H1 (cell line): ENCODE results near the gene MAJIN. TPM values are rescaled to one million over a fixed set of nuclear protein-coding genes. Genes with fewer than 3 reads are reported as not detected.

Source experiments
- SIRT6 ChIP-seq: IDR thresholded peaks from one replicate; pipeline ENCODE4 v1.7.1; 2012; ENCODE audit warnings: low read length, inconsistent platforms
- SUZ12 ChIP-seq: fragments of 200-600 bp; sonication (generic); IDR thresholded peaks from 2 replicates; pipeline ENCODE4 v1.6.1; 2012; ENCODE audit warnings: mild to moderate bottlenecking, inconsistent platforms, low read length, moderate library complexity, mixed read lengths
- polyA plus RNA-seq, 7 experiments: library from polyadenylated mRNA; depleted of rRNA in 3 of 7; stranded (reverse) in 5 of 7; unstranded in 2 of 7; fragments of >200 nt in 5 of 7; fragments of 200-250 nt in 2 of 7; gene quantifications; 1 replicate in 5 of 7; 2 replicates in 1 of 7; 4 replicates in 1 of 7; pipeline versions ENCODE4 v1.2.1 to v1.2.3, GENCODE V29; 2011 to 2013; ENCODE audit warnings: missing spikeins in 2 of 7, mixed read lengths in 2 of 7
- total RNA-seq: library from RNA; stranded (reverse); fragmentation: NEBNext Ultra II Directional; extraction: Animal tissue kit (Norgen Biotek cat#: 25700); gene quantifications from 2 replicates; pipeline ENCODE4 v1.2.1, GENCODE V29; 2021
- TF ChIP-seq, protein P1 (sequence below): fragments of 300-600 bp; sonication (generic); IDR thresholded peaks from 2 replicates; pipeline ENCODE4 v1.7.1; 2012; ENCODE audit warnings: low read length, moderate library complexity, mild to moderate bottlenecking, inconsistent platforms; ENCODE audit not compliant: insufficient replicate concordance
- TF ChIP-seq, protein P2 (sequence below): IDR thresholded peaks from 2 replicates; pipeline ENCODE4 v1.6.1; 2012; ENCODE audit warnings: inconsistent platforms

MAJIN gene
- total and polyA plus RNA-seq, 2 of the 8 experiments (the other 6 are each of a cell fraction or from before 2014, with no cell fraction given), result not detected

DNA sequence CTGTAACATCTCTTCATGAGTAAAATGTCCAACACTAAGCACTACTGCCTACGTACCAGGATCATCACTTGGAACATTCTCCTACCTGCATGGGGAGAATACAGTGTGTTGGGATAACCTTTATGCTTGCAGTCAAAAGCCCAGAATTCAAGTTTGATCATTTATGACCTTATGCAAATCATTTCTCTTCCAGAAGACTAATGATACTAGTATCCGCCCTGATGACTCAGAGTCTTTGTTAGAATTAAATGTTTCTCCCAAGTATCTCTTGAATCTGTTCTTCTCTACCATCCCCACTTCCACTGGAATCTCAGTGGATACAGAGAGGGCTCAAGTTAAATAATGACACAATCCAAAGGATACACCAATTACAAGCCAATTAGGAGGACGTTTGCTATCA, 12.4 kb downstream of the MAJIN start (continued):
- TF ChIP-seq, protein P1, sequence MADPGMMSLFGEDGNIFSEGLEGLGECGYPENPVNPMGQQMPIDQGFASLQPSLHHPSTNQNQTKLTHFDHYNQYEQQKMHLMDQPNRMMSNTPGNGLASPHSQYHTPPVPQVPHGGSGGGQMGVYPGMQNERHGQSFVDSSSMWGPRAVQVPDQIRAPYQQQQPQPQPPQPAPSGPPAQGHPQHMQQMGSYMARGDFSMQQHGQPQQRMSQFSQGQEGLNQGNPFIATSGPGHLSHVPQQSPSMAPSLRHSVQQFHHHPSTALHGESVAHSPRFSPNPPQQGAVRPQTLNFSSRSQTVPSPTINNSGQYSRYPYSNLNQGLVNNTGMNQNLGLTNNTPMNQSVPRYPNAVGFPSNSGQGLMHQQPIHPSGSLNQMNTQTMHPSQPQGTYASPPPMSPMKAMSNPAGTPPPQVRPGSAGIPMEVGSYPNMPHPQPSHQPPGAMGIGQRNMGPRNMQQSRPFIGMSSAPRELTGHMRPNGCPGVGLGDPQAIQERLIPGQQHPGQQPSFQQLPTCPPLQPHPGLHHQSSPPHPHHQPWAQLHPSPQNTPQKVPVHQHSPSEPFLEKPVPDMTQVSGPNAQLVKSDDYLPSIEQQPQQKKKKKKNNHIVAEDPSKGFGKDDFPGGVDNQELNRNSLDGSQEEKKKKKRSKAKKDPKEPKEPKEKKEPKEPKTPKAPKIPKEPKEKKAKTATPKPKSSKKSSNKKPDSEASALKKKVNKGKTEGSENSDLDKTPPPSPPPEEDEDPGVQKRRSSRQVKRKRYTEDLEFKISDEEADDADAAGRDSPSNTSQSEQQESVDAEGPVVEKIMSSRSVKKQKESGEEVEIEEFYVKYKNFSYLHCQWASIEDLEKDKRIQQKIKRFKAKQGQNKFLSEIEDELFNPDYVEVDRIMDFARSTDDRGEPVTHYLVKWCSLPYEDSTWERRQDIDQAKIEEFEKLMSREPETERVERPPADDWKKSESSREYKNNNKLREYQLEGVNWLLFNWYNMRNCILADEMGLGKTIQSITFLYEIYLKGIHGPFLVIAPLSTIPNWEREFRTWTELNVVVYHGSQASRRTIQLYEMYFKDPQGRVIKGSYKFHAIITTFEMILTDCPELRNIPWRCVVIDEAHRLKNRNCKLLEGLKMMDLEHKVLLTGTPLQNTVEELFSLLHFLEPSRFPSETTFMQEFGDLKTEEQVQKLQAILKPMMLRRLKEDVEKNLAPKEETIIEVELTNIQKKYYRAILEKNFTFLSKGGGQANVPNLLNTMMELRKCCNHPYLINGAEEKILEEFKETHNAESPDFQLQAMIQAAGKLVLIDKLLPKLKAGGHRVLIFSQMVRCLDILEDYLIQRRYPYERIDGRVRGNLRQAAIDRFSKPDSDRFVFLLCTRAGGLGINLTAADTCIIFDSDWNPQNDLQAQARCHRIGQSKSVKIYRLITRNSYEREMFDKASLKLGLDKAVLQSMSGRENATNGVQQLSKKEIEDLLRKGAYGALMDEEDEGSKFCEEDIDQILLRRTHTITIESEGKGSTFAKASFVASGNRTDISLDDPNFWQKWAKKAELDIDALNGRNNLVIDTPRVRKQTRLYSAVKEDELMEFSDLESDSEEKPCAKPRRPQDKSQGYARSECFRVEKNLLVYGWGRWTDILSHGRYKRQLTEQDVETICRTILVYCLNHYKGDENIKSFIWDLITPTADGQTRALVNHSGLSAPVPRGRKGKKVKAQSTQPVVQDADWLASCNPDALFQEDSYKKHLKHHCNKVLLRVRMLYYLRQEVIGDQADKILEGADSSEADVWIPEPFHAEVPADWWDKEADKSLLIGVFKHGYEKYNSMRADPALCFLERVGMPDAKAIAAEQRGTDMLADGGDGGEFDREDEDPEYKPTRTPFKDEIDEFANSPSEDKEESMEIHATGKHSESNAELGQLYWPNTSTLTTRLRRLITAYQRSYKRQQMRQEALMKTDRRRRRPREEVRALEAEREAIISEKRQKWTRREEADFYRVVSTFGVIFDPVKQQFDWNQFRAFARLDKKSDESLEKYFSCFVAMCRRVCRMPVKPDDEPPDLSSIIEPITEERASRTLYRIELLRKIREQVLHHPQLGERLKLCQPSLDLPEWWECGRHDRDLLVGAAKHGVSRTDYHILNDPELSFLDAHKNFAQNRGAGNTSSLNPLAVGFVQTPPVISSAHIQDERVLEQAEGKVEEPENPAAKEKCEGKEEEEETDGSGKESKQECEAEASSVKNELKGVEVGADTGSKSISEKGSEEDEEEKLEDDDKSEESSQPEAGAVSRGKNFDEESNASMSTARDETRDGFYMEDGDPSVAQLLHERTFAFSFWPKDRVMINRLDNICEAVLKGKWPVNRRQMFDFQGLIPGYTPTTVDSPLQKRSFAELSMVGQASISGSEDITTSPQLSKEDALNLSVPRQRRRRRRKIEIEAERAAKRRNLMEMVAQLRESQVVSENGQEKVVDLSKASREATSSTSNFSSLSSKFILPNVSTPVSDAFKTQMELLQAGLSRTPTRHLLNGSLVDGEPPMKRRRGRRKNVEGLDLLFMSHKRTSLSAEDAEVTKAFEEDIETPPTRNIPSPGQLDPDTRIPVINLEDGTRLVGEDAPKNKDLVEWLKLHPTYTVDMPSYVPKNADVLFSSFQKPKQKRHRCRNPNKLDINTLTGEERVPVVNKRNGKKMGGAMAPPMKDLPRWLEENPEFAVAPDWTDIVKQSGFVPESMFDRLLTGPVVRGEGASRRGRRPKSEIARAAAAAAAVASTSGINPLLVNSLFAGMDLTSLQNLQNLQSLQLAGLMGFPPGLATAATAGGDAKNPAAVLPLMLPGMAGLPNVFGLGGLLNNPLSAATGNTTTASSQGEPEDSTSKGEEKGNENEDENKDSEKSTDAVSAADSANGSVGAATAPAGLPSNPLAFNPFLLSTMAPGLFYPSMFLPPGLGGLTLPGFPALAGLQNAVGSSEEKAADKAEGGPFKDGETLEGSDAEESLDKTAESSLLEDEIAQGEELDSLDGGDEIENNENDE, result no peak
- TF ChIP-seq, protein P2, sequence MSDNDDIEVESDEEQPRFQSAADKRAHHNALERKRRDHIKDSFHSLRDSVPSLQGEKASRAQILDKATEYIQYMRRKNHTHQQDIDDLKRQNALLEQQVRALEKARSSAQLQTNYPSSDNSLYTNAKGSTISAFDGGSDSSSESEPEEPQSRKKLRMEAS, result no peak
- no peak for TF ChIP-seq SIRT6
- TF ChIP-seq SUZ12, result no peak
- TF ChIP-seq, all 59 proteins: peak for 0
